Spleen (tissue), 7 donors: Measurements from ENCODE around the gene TMTC2.

Experiments used
- CTCF ChIP-seq, 11 experiments: fragments of 200-600 bp in 7 of 11; fragments of 450-650 bp in 4 of 11; sonication (generic) in 4 of 11; IDR thresholded peaks in 8 of 11; conservative IDR thresholded peaks in 3 of 11; 1 replicate in 7 of 11; 2 replicates in 4 of 11; pipeline versions ENCODE4 v1.4.0 to v1.8.0; 2016 to 2021; ENCODE audit warnings: antibody characterized with exemption in 11 of 11, inconsistent platforms in 4 of 11, mild to moderate bottlenecking in 1 of 11
- POLR2A ChIP-seq, 3 donors: fragments of 450-650 bp; IDR thresholded peaks; one replicate each; pipeline ENCODE4 v1.5.1; 2017; ENCODE audit warnings: antibody characterized with exemption in 3 of 3, mild to moderate bottlenecking in 1 of 3
- donor health status: DM: no; HTN: no; CAD: no; lungs with moderate emphysema.
- donor health status: DM: no; HTN: no; CAD: no.
- donor health status: DM: no; HTN: no; CAD: no.

- TF ChIP-seq CTCF (IDR thresholded peaks at IDR 0.05 in 8 of 11, conservative IDR thresholded peaks at IDR 0.05 in 3 of 11) (no peak), POLR2A (IDR thresholded peaks at IDR 0.05) (no peak)
These were observed 463.3 kb downstream of the TMTC2 start for GRCh38 chr12:83149987-83150386.
